Endothelial cell (in vitro differentiated cells): Measurements from ENCODE around the gene SLC5A10. TPM values are rescaled to one million over a fixed set of nuclear protein-coding genes. Genes with fewer than 3 reads are reported as not detected.
"Not testable (repeated sequence)": the region's sequence is repeated elsewhere in the genome, so short reads cannot be mapped to it uniquely, and the experiment has no call there.

ENCODE experiments used
- DNase-seq: peaks from one replicate; pipeline ENCODE4 v3.0.0; 2021; ENCODE audit warnings: low spot score
- H3K27ac Mint-ChIP-seq: one replicate; pipeline ENCODE4 v1.8.0; 2021; ENCODE audit warnings: mixed read lengths, inconsistent platforms; ENCODE audit not compliant: unreplicated experiment
- H3K27me3 Mint-ChIP-seq: one replicate; pipeline ENCODE4 v1.8.0; 2021; ENCODE audit warnings: mild to moderate bottlenecking, moderate library complexity, mixed read lengths, inconsistent platforms; ENCODE audit not compliant: unreplicated experiment
- H3K36me3 Mint-ChIP-seq: one replicate; pipeline ENCODE4 v1.8.0; 2021; ENCODE audit warnings: mild to moderate bottlenecking, low read depth, mixed read lengths, inconsistent platforms; ENCODE audit not compliant: unreplicated experiment
- H3K4me1 Mint-ChIP-seq: one replicate; pipeline ENCODE4 v1.8.0; 2021; ENCODE audit warnings: mild to moderate bottlenecking, mixed read lengths, inconsistent platforms; ENCODE audit not compliant: unreplicated experiment
- H3K4me3 Mint-ChIP-seq: one replicate; pipeline ENCODE4 v1.8.0; 2021; ENCODE audit warnings: mild to moderate bottlenecking, mixed read lengths, inconsistent platforms; ENCODE audit not compliant: unreplicated experiment
- H3K9me3 Mint-ChIP-seq: one replicate; pipeline ENCODE4 v1.8.0; 2021; ENCODE audit warnings: mixed read lengths, inconsistent platforms; ENCODE audit not compliant: unreplicated experiment
- total RNA-seq: library from RNA; stranded (reverse); fragmentation: NEBNext Ultra II Directional; extraction: Animal tissue kit (Norgen Biotek cat#: 25700); gene quantifications from one replicate; pipeline ENCODE4 v1.2.1, GENCODE V29; 2021; ENCODE audit not compliant: unreplicated experiment
- TF ChIP-seq, protein P1 (sequence below): fragments of 200-600 bp; sonication (generic); IDR thresholded peaks from one replicate; pipeline ENCODE4 v1.5.0; 2021; ENCODE audit warnings: antibody characterized with exemption; ENCODE audit not compliant: unreplicated experiment

The SLC5A10 gene
- total RNA-seq, 1 donor from 2014 or later = 0.08 TPM

DNA sequence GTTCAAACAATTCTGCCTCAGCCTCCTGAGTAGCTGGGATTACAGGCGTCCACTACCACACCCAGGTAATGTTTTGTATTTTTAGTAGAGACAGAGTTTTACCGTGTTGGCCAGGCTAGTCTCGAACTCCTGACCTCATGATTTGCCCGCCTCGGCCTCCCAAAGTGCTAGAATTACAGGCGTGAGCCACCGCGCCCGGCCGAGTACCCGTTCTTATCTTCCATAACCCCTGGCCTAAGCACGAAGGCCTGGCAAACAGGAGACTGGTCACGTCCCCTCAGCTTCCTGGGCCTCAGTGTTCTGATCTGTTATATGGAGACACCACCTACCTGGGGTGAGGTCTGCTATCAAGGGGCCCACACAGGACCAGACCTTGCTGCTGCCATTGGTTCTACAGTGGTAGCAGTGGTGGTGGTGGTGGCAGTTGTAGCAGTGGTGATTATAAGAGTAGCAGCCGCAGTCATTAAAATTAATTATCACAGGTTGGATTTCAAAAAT lies 1.3 kb downstream of the SLC5A10 start:
- Mint-ChIP-seq H3K27me3 (peaks cover 1% of the 10 kb centered on the region), H3K36me3 (no peaks in the 10 kb centered on the region), H3K4me3 (no peak overlapping the region), H3K4me1 (peaks cover 5% of the 10 kb centered on the region), H3K27ac (no peak overlapping the region), H3K9me3 (no peaks in the 10 kb centered on the region)
- TF ChIP-seq, protein P1, sequence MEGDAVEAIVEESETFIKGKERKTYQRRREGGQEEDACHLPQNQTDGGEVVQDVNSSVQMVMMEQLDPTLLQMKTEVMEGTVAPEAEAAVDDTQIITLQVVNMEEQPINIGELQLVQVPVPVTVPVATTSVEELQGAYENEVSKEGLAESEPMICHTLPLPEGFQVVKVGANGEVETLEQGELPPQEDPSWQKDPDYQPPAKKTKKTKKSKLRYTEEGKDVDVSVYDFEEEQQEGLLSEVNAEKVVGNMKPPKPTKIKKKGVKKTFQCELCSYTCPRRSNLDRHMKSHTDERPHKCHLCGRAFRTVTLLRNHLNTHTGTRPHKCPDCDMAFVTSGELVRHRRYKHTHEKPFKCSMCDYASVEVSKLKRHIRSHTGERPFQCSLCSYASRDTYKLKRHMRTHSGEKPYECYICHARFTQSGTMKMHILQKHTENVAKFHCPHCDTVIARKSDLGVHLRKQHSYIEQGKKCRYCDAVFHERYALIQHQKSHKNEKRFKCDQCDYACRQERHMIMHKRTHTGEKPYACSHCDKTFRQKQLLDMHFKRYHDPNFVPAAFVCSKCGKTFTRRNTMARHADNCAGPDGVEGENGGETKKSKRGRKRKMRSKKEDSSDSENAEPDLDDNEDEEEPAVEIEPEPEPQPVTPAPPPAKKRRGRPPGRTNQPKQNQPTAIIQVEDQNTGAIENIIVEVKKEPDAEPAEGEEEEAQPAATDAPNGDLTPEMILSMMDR = no peak
- DNase-seq = no peak

DNA sequence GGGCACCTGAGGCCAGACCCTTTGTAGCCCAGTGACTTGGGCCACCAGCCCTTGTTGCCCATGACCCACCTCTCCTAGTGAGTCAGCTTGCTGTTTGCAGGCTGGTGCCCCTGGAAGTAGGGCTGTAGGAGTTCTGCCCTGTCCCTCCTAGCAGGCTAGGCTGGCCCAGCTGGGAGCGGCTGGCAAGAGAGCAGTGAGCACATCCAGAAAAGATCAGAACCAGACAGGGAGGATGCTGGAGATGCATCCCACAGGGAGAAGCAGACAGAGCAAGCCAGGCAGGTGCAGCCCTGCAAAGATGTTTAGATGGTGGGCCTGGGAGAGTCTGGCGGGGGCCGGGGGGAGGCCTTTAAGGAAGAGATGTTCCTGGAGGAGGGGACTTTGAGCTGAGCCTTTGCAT lies 2.4 kb downstream of the SLC5A10 start:
- DNase-seq = no peak
- no peaks in the 10 kb centered on the region for H3K27me3 Mint-ChIP-seq
- no peaks in the 10 kb centered on the region for H3K36me3 Mint-ChIP-seq
- H3K27ac Mint-ChIP-seq = no peak overlapping the region
- TF ChIP-seq, protein P1 = no peak
- peaks cover 5% of the 10 kb centered on the region for H3K4me1 Mint-ChIP-seq
- H3K4me3 Mint-ChIP-seq = no peak overlapping the region
- no peaks in the 10 kb centered on the region for H3K9me3 Mint-ChIP-seq

DNA sequence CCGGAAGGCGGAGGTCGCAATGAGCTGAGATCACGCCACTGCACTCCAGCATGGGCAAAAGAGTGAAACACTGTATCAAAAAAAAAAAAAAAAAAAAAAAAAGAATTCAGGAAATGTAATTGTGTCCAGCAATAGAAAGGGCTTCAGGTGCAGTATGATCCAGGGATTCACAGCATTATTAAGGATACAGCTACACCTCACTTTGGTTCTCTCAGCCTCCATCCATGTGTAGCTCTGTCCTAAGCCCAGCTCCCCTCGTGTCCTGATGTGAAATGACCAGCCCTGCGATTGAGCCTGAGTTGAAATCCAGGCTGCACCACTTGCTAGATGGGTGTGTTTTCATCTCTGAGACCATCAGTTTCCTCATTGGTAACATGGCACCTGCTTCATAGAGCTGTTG lies 3.0 kb downstream of the SLC5A10 start:
- Mint-ChIP-seq H3K4me1 (peaks cover 5% of the 10 kb centered on the region), H3K9me3 (no peaks in the 10 kb centered on the region), H3K4me3 (no peak overlapping the region), H3K36me3 (no peaks in the 10 kb centered on the region), H3K27ac (no peak overlapping the region), H3K27me3 (no peaks in the 10 kb centered on the region)
- TF ChIP-seq, protein P1 = no peak
- DNase-seq = no peak

DNA sequence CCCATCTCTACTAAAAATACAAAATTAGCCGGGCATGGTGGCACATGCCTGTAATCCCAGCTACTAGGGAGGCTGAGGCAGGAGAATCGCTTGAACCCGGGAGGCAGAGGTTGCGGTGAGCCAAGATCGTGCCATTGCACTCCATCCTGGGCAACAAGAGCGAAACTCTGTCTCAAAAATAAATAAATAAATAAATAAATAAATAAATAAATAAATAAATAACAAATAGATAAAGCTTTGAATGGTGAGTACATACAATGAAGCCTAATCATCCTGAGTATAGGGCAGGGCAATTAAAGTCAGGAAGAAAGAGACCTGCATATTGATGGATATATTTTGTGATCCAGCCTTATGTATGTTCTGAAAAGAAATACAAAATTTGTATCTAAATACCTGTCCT lies 4.1 kb downstream of the SLC5A10 start:
- DNase-seq, H3K4me1 Mint-ChIP-seq, H3K27me3 Mint-ChIP-seq, H3K4me3 Mint-ChIP-seq, H3K36me3 Mint-ChIP-seq, H3K27ac Mint-ChIP-seq, H3K9me3 Mint-ChIP-seq: not testable (repeated sequence)

DNA sequence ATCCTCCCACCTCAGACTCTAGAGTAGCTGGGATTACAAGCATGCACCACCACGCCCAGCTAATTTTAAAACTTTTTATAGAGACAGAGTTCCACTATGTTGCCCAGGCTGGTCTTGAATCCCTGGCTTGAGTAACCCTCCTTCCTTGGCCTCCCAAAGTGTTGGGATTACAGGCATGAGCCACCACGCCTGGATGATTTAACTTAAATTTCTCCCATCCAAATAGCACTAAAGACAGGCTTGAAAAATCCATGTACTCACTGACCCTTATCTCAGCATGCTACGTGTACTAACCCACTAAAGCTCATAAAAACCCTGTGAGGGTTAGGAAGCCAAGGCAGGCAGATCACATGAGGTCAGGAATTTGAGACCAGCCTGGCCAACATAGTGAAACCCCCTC lies 4.6 kb downstream of the SLC5A10 start:
- H3K36me3 Mint-ChIP-seq = no peaks in the 10 kb centered on the region
- TF ChIP-seq, protein P1 = no peak

More for the DNA sequence above, 4.6 kb downstream of the SLC5A10 start:
- Mint-ChIP-seq H3K9me3 (no peaks in the 10 kb centered on the region), H3K27me3 (no peaks in the 10 kb centered on the region), H3K27ac (no peak overlapping the region), H3K4me1 (no peaks in the 10 kb centered on the region), H3K4me3 (no peak overlapping the region)
- no peak for DNase-seq
